ENCODE measurements around the gene PLB1. TPM values are rescaled to one million over a fixed set of nuclear protein-coding genes. Genes with fewer than 3 reads are reported as not detected.

The PLB1 gene
- total and polyA plus RNA-seq, 2 experiments from 2014 or later: 0.06 to 0.21 TPM

- no peak for TF ChIP-seq ETS1 (IDR thresholded peaks at IDR 0.05)
- TF ChIP-seq ZNF331 (CRISPR knock-in tag; IDR thresholded peaks at IDR 0.05; ENCODE audit: low read depth): no peak
- no peak for TF ChIP-seq REST (IDR thresholded peaks at IDR 0.05; ENCODE audit: unreplicated experiment)
- TF ChIP-seq STAT1 (IDR thresholded peaks at IDR 0.05; ENCODE audit: unreplicated experiment): no peak
- TF ChIP-seq EZH2 (IDR thresholded peaks at IDR 0.05; ENCODE audit: low read depth, unreplicated experiment): no peak
- no peak for TF ChIP-seq ZNF114 (CRISPR knock-in tag; IDR thresholded peaks at IDR 0.05)
Measured at GRCh38 chr2:28653892-28654662, 158.2 kb downstream of the PLB1 start (continued).

- Histone ChIP-seq H3K36me3 (ENCODE audit: insufficient read depth) (no peaks in the 10 kb centered on the region), H3F3A (replicated peaks; ENCODE audit: low read depth) (no peaks in the 10 kb centered on the region), H3K27ac (ENCODE audit: low read depth) (no peak overlapping the region), H3K9me2 (ENCODE audit: insufficient read depth) (no peaks in the 10 kb centered on the region), H3K79me2 (replicated peaks; ENCODE audit: insufficient read depth) (no peaks in the 10 kb centered on the region), H3K4me3 (no peak overlapping the region), H4K20me1 (replicated peaks; ENCODE audit: insufficient read depth) (no peaks in the 10 kb centered on the region), H2AFZ (no peak overlapping the region; the same call in 1 of the 2 replicates), H3K27me3 (ENCODE audit: insufficient read depth) (no peaks in the 10 kb centered on the region), H3K4me2 (no peak overlapping the region), H3K4me1 (ENCODE audit: insufficient read depth) (no peaks in the 10 kb centered on the region)
- Mint-ChIP-seq H3K9me3 (peaks cover 3% of the 10 kb centered on the region; the same call in 1 of the 3 replicates), H3K4me3 (no peak overlapping the region), H3K27me3 (ENCODE audit: insufficient read depth, low read depth, poor library complexity) (peaks cover 4% of the 10 kb centered on the region), H3K27ac (no peak overlapping the region), H3K4me1 (peaks cover 4% of the 10 kb centered on the region; the same call in 2 of the 3 replicates), H3K36me3 (ENCODE audit: low read depth) (no peaks in the 10 kb centered on the region)
- DNase-seq (ENCODE audit: low spot score) (no peak), ATAC-seq (no peak)
- TF ChIP-seq POLR2AphosphoS5 (IDR thresholded peaks at IDR 0.05; ENCODE audit: low read depth) (no peak), ZNF462 (CRISPR knock-in tag; IDR thresholded peaks at IDR 0.05) (no peak), STAT1 (IDR thresholded peaks at IDR 0.05; ENCODE audit: unreplicated experiment) (no peak), JUNB (IDR thresholded peaks at IDR 0.05; ENCODE audit: unreplicated experiment) (no peak), CREB1 (CRISPR knock-in tag; IDR thresholded peaks at IDR 0.05; ENCODE audit: low read depth) (no peak), EZH2 (IDR thresholded peaks at IDR 0.05; ENCODE audit: low read depth, unreplicated experiment) (no peak), NANOG (IDR thresholded peaks at IDR 0.05; ENCODE audit: borderline replicate concordance) (no peak), ZNF114 (CRISPR knock-in tag; IDR thresholded peaks at IDR 0.05) (no peak)
Measured at GRCh38 chr2:28654663-28655320, 158.9 kb downstream of the PLB1 start.
